B cell (primary cell): ENCODE measurements around the gene ZC3H12C. TPM values are rescaled to one million over a fixed set of nuclear protein-coding genes. Genes with fewer than 3 reads are reported as not detected.

ENCODE experiments used
- ATAC-seq: fragments of 200-7000 bp; cut with Tn5 transposase; one replicate; pipeline ENCODE4 v1.10.0; 2021; ENCODE audit warnings: low read depth, mild to moderate bottlenecking, moderate number of reproducible peaks, moderate library complexity
- CTCF ChIA-PET: fragments of 350-600 bp; sonication (Branson Sonifier 250); formaldehyde crosslinking; loops from one replicate; lab custom pipeline; 2021; ENCODE audit warnings: antibody characterized with exemption, inconsistent platforms; lab: Charles Lee
- POLR2A ChIA-PET: fragments of 350-600 bp; sonication (Branson Sonifier 250); formaldehyde crosslinking; loops from one replicate; lab custom pipeline; 2021; ENCODE audit warnings: antibody characterized with exemption; lab: Charles Lee
- DNase-seq: peaks from one replicate; pipeline ENCODE4 v3.0.0; 2013
- H2AFZ ChIP-seq: 2 replicates; pipeline ENCODE4 v1.6.1; 2012; ENCODE audit warnings: mild to moderate bottlenecking, low read depth, low read length; ENCODE audit not compliant: insufficient read depth, poor library complexity, severe bottlenecking
- H3K27ac ChIP-seq, 2 donors: 1 replicate in 1 of 2; 2 replicates in 1 of 2; pipeline ENCODE4 v1.5.1; 2012 to 2013; ENCODE audit warnings: low read length in 2 of 2, mild to moderate bottlenecking in 2 of 2, moderate library complexity in 1 of 2
- H3K27me3 ChIP-seq, 4 experiments: fragments of 200-600 bp in 1 of 4; sonication (generic) in 1 of 4; replicated peaks in 1 of 4; 1 replicate in 2 of 4; 2 replicates in 2 of 4; pipeline versions ENCODE4 v1.6.1 to v1.7.0; 2013 to 2016; ENCODE audit warnings: low read length in 3 of 4, mild to moderate bottlenecking in 2 of 4, mixed read lengths in 1 of 4, moderate library complexity in 1 of 4; ENCODE audit not compliant: insufficient read depth in 4 of 4, control insufficient read depth in 3 of 4; ENCODE audit errors: control extremely low read depth in 1 of 4
- H3K36me3 ChIP-seq, 2 experiments: replicated peaks in 1 of 2; 1 replicate in 1 of 2; 2 replicates in 1 of 2; pipeline versions ENCODE4 v1.6.1 to v1.7.1; 2013; ENCODE audit warnings: low read length in 1 of 2; ENCODE audit not compliant: insufficient read depth in 2 of 2, control insufficient read depth in 1 of 2; ENCODE audit errors: control extremely low read depth in 1 of 2, extremely low read depth in 1 of 2
- H3K4me1 ChIP-seq, 2 donors: fragments of 200-600 bp in 1 of 2; sonication (generic) in 1 of 2; 1 replicate in 1 of 2; 2 replicates in 1 of 2; pipeline versions ENCODE4 v1.5.1 to v1.6.1; 2013 to 2017; ENCODE audit warnings: low read length in 2 of 2; ENCODE audit not compliant: control insufficient read depth in 2 of 2, insufficient read depth in 2 of 2
- H3K4me2 ChIP-seq: replicated peaks from 2 replicates; pipeline ENCODE3; 2012; ENCODE audit warnings: mild to moderate bottlenecking, low read depth, low read length; ENCODE audit not compliant: poor library complexity, severe bottlenecking
- H3K4me3 ChIP-seq, 5 experiments: fragments of 200-600 bp in 1 of 5; sonication (generic) in 1 of 5; 1 replicate in 3 of 5; 2 replicates in 2 of 5; pipeline versions ENCODE4 v1.5.1 to v1.7.0; 2011 to 2016; ENCODE audit warnings: low read length in 4 of 5, mild to moderate bottlenecking in 4 of 5, low read depth in 2 of 5, control low read depth in 1 of 5, moderate library complexity in 1 of 5; ENCODE audit not compliant: insufficient read depth in 1 of 5; ENCODE audit errors: control extremely low read depth in 1 of 5, extremely low read depth in 1 of 5
- H3K79me2 ChIP-seq: fragments of 200-600 bp; sonication (generic); one replicate; pipeline ENCODE4 v1.6.0; 2016; ENCODE audit warnings: low read length; ENCODE audit not compliant: control insufficient read depth, insufficient read depth
- H3K9ac ChIP-seq: fragments of 200-600 bp; sonication (generic); 2 replicates; pipeline ENCODE4 v1.6.1; 2017; ENCODE audit warnings: mild to moderate bottlenecking, low read length, moderate library complexity
- H3K9me3 ChIP-seq, 3 donors: one replicate each; pipeline versions ENCODE4 v1.6.1 to v1.7.1; 2013; ENCODE audit warnings: low read length in 2 of 3; ENCODE audit not compliant: control insufficient read depth in 2 of 3, insufficient read depth in 1 of 3; ENCODE audit errors: control extremely low read depth in 1 of 3
- H4K20me1 ChIP-seq: 2 replicates; pipeline ENCODE4 v1.6.0; 2012; ENCODE audit warnings: mild to moderate bottlenecking, low read length; ENCODE audit not compliant: insufficient read depth, control insufficient read depth, poor library complexity, severe bottlenecking
- H3K27ac Mint-ChIP-seq: one replicate; pipeline ENCODE4 v1.8.0; 2021; ENCODE audit warnings: mixed read lengths
- H3K27me3 Mint-ChIP-seq: one replicate; pipeline ENCODE4 v1.8.0; 2021; ENCODE audit warnings: mixed read lengths
- H3K4me1 Mint-ChIP-seq: one replicate; pipeline ENCODE4 v1.8.0; 2021; ENCODE audit warnings: mixed read lengths
- H3K4me3 Mint-ChIP-seq: one replicate; pipeline ENCODE4 v1.8.0; 2021; ENCODE audit warnings: mixed read lengths
- H3K9me3 Mint-ChIP-seq: one replicate; pipeline ENCODE4 v1.8.0; 2022; ENCODE audit warnings: mixed read lengths; ENCODE audit not compliant: insufficient read depth
- EZH2 ChIP-seq: IDR thresholded peaks from 2 replicates; pipeline ENCODE4 v1.6.1; 2012; ENCODE audit warnings: borderline replicate concordance, low read depth, mild to moderate bottlenecking, moderate library complexity, low read length; ENCODE audit not compliant: insufficient read depth, poor library complexity, severe bottlenecking
- WGBS: methylation state at CpG from one replicate; pipeline ENCODE4 v1.1.5; 2013; ENCODE audit warnings: missing lambda C conversion rate; ENCODE audit not compliant: insufficient coverage; 5-methylcytosine and 5-hydroxymethylcytosine counted together
- intact Hi-C: fragments of 100-400 bp; cut with micrococcal nuclease; formaldehyde crosslinking; loops from one replicate; pipeline ENCODE4 v1.10.0; 2022
- polyA plus RNA-seq: library from polyadenylated mRNA; depleted of rRNA; stranded (reverse); fragments of >200 nt; gene quantifications from 2 replicates; pipeline ENCODE4 v1.2.3, GENCODE V29; 2012
- total RNA-seq, 2 donors: library from RNA; stranded (reverse); fragments of 120-200 nt in 1 of 2; gene quantifications; 1 replicate in 1 of 2; 2 replicates in 1 of 2; pipeline versions ENCODE4 v1.2.3 to v1.2.4, GENCODE V29; 2013 to 2022
- TF ChIP-seq, protein P1 (sequence below): fragments of 200-600 bp; IDR thresholded peaks from one replicate; pipeline ENCODE4 v1.8.0; 2022; ENCODE audit warnings: antibody characterized with exemption, mild to moderate bottlenecking

ZC3H12C gene
- total and polyA plus RNA-seq, 2 donors (not counting 1 experiment from before 2014, with no cell fraction given), result 0.01 to 0.10 TPM

- Mint-ChIP-seq H3K9me3 (no peaks in the 10 kb centered on the region), H3K27ac (no peak overlapping the region), H3K4me1 (no peaks in the 10 kb centered on the region), H3K4me3 (no peak overlapping the region), H3K27me3 (peaks cover 40% of the 10 kb centered on the region)
- Histone ChIP-seq H3K36me3 (no peaks in the 10 kb centered on the region), H2AFZ (no peak overlapping the region), H3K27ac (no peak overlapping the region), H3K9me3 (no peaks in the 10 kb centered on the region), H3K4me2 (no peak overlapping the region), H4K20me1 (no peaks in the 10 kb centered on the region), H3K79me2 (no peaks in the 10 kb centered on the region), H3K4me1 (no peaks in the 10 kb centered on the region), H3K27me3 (peaks cover 0 to 20% (median 12%) of the 10 kb centered on the region in 4 experiments), H3K9ac (no peak overlapping the region), H3K4me3 (no peak overlapping the region)
- 92% methylated on average over 4 of the region's 9 CpGs for WGBS
- CTCF ChIA-PET, result interaction anchor here (0.9 to 7.2 kb wide), 7 partner anchors 19 to 1231 kb away, joined by 3 to 172 read pairs (median 4); partner anchors contain the start of gene FDX1
- intact Hi-C loops, result no loop called here
- DNase-seq, result no peak
- ATAC-seq, result no peak
- TF ChIP-seq, protein P1, sequence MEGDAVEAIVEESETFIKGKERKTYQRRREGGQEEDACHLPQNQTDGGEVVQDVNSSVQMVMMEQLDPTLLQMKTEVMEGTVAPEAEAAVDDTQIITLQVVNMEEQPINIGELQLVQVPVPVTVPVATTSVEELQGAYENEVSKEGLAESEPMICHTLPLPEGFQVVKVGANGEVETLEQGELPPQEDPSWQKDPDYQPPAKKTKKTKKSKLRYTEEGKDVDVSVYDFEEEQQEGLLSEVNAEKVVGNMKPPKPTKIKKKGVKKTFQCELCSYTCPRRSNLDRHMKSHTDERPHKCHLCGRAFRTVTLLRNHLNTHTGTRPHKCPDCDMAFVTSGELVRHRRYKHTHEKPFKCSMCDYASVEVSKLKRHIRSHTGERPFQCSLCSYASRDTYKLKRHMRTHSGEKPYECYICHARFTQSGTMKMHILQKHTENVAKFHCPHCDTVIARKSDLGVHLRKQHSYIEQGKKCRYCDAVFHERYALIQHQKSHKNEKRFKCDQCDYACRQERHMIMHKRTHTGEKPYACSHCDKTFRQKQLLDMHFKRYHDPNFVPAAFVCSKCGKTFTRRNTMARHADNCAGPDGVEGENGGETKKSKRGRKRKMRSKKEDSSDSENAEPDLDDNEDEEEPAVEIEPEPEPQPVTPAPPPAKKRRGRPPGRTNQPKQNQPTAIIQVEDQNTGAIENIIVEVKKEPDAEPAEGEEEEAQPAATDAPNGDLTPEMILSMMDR, result no peak
- no peak for TF ChIP-seq EZH2
- POLR2A ChIA-PET, result no interaction called here
Observed at GRCh38 chr11:110198031-110198729, 105.0 kb downstream of the ZC3H12C start.
